Raji (cell line): ENCODE results near the gene SLX4IP.

Experiments used
- POLR2A ChIP-seq: IDR thresholded peaks from 2 replicates; pipeline ENCODE4 v1.6.1; 2011; ENCODE audit warnings: low read depth, low read length, control low read depth; ENCODE audit not compliant: insufficient read depth

Gene SLX4IP

GRCh38 chr20:10469599-10469998 is 34.5 kb downstream of the SLX4IP start:
- TF ChIP-seq POLR2A: no peak

DNA sequence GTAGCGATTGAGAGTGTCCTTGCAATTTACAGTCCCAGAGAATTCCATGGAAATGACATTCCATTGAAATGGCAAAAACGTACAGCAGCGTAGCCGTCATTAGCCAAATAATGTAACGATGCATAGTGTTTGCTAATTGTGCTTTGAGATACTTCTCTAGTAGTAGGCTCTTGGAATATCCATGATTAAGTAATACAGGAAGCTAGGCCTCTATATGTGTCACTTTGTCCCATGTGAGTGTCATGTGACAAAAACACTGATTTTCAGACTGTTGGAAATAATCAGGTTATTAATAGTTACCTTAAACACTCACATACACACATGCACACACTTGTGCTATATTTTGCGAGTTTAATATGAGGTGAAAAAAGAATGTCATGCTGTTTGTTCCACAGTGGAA is 35.2 kb downstream of the SLX4IP start:
- no peak for TF ChIP-seq POLR2A

GRCh38 chr20:10472871-10473270 is 37.8 kb downstream of the SLX4IP start:
- no peak for TF ChIP-seq POLR2A

DNA sequence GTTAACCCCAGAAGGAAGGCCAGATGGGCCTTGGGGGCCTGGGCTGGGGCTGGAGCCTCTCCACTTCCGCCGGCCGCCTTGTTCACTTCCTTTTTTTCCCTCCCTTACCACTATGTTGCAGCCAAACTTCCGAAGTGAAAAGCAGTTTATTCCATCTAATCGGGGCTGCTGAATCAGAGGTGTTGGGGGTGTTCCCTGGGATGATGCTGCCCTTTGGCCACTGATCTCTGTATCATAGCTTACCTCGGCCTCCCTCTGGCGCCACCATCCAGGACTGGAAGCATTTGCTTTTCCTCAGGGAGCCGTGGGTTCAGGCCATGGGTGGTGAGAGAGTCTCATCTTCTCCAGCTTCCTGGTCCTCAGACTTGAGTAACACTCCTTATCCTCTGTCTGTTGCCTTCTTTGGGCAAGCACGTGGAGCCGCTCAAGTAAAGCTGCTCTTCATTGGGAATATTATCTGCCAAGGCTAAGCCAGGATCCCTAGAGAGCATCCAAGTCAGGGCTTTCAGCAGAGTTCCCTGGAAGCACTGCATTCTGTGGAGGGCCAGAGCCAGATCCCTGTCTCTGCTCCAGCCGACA is 39.6 kb downstream of the SLX4IP start:
- TF ChIP-seq POLR2A: no peak

DNA sequence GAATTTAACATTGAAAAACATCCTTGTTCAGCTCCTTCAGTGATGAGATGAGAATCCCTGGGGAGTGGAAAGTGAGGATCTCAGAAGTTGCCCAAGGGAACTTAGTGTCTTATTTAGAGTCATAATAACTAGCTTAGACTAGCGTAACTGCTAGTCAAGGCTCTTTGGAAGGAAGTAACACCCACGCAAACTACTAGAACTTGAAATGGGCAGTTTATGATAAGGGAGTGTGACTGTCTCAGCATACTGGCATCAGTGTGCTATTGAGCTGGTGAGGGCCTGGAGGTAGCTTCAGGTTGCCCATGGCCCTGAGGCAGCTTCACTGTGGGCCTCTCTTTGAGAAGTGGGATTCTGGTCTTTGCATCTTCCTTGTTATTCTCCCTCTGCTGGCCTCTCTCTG is 40.1 kb downstream of the SLX4IP start:
- no peak for TF ChIP-seq POLR2A

GRCh38 chr20:10476319-10476724 is 41.2 kb downstream of the SLX4IP start:
- TF ChIP-seq POLR2A: no peak

- TF ChIP-seq POLR2A: no peak
Observed at GRCh38 chr20:10478205-10478604, 43.1 kb downstream of the SLX4IP start.

DNA sequence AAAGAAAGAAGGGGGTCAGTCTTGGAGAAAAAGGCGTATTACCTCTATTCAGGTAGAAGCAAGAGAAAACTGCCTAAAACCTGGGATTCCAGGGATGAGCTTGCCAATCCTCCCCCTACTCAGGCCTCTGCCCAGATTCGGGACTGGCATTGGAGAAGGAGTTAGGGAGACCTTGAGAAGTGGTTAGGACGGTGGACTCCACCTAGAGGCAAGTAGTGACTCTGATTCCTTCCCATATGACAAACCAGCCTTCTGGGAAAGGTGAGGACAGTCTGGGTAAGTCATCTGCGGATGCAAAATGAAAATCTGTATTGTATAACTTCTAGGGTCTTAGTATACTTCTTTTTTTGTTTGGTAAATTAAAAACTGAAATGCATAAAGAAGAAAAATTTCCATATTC is 43.8 kb downstream of the SLX4IP start:
- no peak for TF ChIP-seq POLR2A

GRCh38 chr20:10481676-10482075 is 46.6 kb downstream of the SLX4IP start:
- TF ChIP-seq POLR2A: no peak

- TF ChIP-seq POLR2A: no peak
Observed at GRCh38 chr20:10483691-10484090, 48.6 kb downstream of the SLX4IP start.

DNA sequence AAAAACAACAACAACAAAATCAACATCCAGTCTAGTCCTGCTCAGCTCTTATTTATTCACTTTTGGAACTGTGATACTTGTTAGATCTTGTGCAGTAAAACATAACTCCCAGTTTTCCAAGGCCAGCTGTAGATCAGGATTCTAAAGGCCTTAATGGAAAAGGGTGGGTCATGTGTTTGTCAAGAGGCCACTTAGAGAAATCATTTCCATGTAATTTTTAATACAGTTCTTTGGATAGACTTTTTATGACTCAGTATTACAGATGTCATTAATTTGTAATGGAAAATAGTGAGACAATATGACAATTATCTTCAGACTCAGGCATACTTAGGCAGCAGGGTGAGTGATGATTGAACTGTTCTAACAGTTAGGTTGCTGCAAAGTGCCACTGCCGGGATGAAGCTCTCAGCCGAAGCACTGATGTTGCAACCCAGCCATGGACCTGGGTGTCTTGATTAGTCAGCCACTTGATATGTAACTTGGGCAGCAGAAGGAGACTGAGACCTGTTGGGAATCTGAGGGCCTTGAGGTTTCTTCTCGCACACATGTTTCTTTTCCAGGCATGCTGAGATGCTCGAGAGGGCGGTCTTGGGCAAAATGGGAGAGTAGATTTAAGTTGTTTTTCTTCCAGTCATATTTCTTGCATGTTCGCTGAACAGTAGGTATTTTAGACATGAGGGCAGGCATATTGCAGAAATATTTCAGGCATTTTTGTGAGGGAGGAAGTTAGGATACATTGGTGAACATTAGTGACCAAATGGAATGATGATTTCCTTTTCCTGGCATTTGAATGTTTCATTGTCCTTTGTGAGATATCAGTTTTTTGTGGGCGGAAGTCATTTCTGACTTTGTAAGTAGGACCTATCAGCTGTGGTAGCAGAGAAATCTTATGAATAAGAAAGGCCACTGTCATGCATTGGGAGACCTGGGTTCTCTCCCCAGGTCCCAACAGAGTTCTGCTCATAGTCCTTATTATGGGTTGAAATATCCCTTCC is 52.3 kb downstream of the SLX4IP start:
- no peak for TF ChIP-seq POLR2A

DNA sequence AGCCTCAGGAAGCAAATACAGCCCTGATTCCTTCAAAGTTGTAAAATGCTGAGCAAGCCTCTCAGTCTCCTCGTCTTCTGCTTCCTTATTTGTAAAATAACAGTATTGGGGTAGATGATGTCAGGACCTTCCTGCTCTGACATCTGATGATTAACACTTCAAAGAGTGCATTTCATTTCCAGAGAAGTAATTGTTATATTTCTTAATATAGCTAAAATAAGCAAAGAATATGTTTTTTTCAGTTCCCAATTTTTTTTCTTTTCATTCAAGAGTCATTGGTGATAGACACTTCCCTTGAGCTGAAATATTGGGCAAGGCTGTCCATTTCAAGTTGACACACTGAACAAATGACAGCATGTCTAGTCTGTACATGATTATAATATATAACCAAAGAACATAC is 53.4 kb downstream of the SLX4IP start:
- no peak for TF ChIP-seq POLR2A

DNA sequence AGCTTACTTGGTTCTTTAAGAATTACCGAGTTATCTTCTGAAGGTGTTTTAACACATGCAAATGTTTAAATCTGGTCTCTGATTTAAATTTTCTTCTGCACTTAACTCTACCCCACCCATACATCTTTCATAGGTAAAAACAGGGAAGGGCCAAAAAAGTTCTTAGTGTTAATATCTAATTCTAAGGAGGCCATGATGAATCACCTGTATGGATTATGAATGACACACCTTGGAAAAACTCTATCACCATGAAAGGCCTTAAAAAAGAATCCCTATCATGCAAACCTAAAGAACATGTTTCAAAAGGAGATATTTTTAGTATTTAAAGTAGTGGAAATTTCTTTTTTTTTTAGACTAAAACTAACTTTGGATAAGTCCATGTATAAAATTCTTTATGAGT is 54.7 kb downstream of the SLX4IP start:
- no peak for TF ChIP-seq POLR2A

DNA sequence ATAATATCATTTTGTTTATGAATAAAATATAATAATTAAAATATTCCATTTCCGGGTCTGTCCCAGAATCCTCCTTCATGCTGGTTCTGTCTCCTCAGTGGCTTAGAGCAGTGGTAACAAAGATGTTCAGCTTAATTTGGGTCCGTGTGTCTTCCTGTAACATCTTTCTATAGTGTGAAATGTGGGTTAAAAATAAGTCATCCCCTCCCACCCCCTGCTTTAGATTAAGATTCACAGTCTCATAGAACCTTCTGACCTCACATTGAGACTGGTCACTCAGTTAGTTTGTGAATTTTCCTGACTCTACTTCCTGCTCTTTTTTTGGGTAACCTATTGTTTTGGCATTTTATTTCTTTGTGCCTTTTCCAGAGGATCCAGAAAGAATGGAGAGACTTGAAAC is 55.2 kb downstream of the SLX4IP start:
- no peak for TF ChIP-seq POLR2A

DNA sequence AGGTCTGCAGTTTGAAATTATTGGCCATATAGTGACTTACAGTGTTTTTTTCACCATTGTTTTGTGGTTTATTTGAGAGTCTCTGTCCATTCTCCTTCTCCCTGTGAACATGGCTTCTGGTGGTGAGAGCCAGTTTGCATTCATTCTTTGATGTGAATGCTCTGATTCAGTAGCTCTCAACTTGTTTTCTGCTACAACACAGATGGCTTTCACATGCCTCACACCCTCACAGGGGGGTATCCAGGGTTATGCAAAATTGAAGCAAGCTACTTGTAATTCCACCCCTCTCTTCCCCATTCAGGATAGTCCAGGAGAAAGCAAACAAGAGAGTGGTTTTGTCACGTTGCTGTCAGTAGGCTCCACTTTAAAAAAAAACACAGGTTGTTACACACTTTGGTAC is 55.6 kb downstream of the SLX4IP start:
- TF ChIP-seq POLR2A: no peak

- no peak for TF ChIP-seq POLR2A
Observed at GRCh38 chr20:10492065-10492464, 57.0 kb downstream of the SLX4IP start.
